ENCODE measurements around the gene ABHD6.
"Not testable (repeated sequence)": the region's sequence is repeated elsewhere in the genome, so short reads cannot be mapped to it uniquely, and the experiment has no call there.

Gene ABHD6

GRCh38 chr3:58210761-58211460 lies 26.7 kb upstream of the ABHD6 start, which contains the start of gene DNASE1L3:
Gene DNASE1L3 (minus strand): TSS chr3:58210972. CDS start chr3:58210906, 66 bp downstream.
- DNase-seq, result no peak

DNA sequence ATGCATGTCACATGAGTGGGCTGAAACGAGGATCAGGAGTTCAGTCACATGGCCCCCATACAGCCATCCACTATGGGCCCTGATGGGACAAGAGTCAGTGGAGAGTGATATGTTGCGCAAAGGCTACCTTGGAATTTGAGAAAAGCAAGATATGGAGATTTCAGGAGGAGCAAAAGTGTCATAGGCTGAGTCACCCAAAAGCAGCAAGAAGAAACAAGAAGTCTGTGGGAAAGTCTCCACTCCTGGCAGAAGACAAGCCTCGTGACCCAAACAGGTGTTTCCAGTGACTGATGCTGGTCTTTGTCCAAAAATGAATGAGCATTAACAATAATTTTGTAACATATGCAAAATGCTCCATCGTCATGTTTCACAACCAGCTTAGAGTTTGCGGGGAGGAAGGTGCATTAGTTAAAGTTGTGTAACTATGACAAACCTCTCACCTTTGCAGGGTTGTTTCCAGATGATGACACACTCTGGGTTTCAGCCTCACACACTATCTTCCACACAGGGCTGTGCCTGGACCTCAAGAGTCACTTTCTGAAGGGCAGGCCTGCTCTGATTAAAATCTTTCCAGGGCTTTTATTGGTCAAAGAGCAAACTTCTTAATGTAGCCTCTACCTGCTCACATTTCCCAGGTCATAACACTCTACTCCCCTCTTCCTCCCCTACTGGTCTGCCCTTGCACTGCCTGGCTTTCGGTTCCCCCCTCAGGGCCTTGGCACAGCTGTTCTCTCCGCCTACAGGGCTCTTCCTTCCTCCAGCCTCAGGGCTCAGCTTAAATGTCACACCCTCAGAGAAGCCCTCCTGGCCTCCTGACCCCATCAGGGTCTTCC lies 22.9 kb upstream of the ABHD6 start:
- DNase-seq, result peak; percentile 10

DNA sequence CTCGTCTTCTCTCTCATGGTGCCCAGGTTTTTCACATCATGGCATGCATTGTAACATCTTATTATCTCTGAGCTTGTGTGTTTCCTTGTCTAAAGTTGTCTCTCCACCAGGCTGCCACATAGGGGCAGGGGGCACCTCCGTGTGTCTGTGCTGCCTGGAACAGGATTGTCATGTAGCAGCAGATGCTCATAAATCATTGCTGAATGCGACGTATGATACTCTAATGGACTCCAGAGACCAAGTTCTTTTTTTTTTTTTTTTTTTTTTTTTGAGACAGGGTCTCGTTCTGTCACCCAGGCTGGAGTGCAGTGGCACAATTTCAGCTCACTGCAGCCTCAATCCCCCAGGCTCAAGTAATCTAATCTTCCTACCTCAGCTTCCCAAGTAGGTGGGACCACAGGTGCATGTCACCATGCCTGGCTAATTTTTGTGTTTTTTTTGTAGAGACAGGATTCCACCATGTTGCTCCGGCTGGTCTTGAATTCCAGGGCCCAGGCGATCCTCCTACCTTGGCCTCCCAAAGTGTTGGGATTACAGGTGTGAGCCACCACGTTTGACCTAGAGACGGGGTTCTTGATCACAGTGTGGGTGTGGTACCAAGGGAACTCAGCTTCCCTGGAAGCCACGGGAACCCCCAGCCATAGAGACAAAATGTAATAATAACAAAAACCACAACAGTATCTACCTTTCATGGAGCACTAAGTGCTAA lies 22.1 kb upstream of the ABHD6 start:
- no peak for DNase-seq

DNA sequence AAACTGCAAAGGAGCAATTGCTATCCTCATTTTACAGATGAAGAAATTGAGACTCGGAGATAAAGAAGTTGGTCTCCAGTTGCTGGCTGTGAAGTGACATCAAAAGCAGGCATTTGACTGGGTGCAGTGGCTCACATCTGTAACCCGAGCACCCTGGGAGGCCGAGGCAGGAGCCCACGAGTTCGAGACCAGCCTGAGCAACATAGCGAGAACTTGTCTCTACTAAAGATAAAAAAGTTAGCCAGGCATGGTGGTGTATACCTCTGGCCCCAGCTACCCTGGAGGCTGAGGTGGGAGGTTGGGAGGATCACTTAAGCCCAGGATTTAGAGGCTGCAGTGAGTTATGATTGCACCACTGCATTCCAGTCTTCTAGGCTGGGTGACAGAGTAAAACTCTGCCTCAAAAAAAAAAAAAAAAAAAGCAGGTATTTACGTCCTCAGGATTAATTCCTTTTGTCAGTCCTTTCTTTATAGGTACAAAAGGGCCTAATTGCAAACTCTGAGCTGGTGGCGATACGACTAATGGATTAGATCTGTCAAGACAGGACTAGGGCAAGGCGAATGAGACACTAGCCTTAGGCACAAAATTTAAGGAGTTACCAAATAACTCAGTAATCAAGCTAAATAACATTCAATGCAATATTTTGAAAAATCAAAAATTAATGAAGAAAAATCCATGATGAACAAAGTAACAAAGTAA lies 20.9 kb upstream of the ABHD6 start:
- no peak for DNase-seq

GRCh38 chr3:58217209-58217811 lies 20.3 kb upstream of the ABHD6 start:
- peak; percentile 59 for DNase-seq

- no peak for DNase-seq
These were observed 18.7 kb upstream of the ABHD6 start for GRCh38 chr3:58218904-58219303.

- no peak for DNase-seq
These were observed 15.3 kb upstream of the ABHD6 start for GRCh38 chr3:58222161-58222724.

GRCh38 chr3:58223855-58224254 lies 13.7 kb upstream of the ABHD6 start:
- no peak for DNase-seq

- DNase-seq, result not testable (repeated sequence)
These were observed 9.7 kb upstream of the ABHD6 start for GRCh38 chr3:58227933-58228332.

DNA sequence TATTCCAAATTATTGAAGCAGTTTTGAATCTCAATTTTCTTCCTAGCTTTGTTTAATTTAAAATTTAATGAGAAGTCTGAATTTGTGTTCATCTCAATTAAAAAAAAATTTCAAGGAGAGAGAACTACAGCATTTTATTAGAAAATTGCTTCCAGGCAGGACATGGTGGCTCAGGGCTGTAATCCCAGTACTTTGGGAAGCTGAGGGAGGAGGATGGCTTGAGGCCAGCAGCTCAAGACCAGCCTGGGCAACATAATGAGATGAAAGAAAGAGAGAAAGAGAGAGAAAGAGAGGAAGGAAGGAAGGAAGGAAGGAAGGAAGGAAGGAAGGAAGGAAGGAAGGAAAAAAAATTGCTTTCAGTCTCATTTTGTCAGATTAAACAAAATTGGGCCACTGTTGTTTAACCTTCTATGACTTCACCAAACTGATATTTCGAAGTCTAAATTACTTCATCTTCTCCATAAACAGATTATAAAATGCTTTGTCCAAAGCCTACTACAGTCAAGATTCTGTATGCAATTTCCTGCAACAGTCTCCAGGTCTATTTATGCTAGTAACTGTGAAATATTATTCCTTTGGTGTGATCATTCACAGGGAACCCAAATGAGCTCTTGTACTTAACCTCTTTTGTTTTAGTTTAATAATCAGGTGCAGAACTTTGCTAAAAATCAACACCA lies 6.6 kb upstream of the ABHD6 start:
- DNase-seq, result no peak

GRCh38 chr3:58231666-58232065 lies 5.9 kb upstream of the ABHD6 start:
- peak; percentile 15 for DNase-seq

- peak; percentile 36 for DNase-seq
These were observed 3.1 kb upstream of the ABHD6 start for GRCh38 chr3:58234516-58234931.

DNA sequence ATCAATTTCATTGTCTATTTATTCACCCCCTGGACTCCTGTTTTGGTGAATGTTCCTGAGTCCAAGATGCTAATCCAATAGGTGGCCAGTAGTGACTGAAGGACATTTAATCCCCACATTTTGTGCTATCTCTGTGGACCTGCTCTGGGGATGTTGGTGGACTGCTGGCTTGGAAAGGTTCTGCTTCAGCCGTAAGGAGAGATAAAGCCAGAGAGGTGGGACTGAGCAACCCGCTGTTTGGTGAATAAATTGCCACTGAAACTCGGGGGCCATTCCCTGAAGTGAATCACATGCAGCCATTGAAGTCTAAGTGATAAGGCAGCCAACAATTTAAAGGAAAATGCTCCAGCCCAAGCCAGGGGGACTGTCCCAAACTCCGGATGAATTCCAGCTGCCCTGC lies 1.6 kb upstream of the ABHD6 start:
- DNase-seq, result no peak

DNA sequence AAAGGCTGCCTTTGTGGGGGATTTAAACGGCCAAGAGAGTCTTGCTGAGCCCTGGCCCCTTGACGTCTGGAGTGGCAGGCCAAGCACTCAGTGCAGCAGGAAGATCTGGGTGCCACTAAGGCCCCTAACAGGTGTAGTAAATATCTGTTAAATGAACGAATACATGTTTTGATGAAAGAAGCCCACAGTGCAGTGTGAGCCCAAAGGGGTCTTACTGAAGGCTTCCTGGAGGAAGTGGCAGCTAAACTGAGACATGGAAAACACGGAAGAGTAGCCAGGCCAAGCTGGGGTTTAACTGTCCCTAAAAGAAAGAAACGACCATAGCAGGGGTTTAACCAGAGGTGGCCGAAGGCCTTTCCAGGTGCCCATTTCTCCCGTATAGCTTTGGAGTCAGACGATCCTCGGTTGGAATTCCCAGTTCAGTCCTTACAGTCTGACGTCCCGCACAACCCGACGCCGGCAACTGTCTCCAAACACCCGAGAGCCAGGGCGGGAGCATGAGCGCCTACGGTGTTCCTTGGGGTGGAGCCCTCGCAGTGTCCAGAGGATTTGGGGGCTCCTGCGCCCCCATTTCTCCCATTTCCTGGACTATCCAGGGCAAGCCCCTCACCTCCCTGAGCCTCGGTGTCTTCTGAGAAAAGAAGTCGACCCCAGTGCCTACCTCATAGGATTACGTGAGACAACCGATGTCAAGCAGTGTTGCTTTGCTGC lies 910 bp upstream of the ABHD6 start:
- DNase-seq, result no peak

DNA sequence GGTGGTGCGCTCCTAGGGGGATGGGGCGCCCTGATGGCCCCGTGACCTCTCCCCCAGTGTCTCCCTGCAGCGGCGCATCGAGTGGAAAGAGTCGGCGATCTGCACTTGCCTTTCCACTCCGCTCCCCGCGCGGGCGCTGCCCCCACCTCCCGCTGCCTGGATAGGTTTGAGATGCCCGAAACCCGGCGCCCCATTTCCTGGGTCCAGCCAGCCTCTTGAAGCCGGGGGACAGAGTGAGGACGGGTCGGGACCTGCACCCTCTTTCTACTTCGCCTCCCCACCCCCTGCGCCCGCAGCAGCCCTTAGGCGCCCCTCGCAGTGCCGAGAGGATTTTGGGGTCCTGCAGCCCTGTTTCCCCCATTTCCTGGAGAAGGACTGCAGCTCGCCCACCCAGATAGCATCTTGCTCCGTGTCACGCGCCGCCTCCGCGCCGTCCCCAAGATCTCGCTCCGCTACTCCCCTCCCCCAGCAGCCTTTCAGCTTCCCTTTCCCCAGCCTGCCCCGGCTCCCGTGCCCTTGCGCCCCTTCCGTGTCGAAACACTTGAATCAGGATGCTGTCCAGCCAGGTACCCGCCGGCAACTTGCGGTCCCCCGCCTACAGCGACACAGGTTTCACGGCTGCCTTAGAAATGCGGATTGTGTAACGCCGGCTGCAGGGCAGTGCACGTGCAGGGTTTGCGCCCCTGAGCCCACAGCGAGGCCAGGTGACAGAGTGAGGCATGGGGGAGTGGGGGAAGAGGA lies 519 bp downstream of the ABHD6 start:
- no peak for DNase-seq

GRCh38 chr3:58238830-58239229 lies 1.2 kb downstream of the ABHD6 start:
- no peak for DNase-seq

DNA sequence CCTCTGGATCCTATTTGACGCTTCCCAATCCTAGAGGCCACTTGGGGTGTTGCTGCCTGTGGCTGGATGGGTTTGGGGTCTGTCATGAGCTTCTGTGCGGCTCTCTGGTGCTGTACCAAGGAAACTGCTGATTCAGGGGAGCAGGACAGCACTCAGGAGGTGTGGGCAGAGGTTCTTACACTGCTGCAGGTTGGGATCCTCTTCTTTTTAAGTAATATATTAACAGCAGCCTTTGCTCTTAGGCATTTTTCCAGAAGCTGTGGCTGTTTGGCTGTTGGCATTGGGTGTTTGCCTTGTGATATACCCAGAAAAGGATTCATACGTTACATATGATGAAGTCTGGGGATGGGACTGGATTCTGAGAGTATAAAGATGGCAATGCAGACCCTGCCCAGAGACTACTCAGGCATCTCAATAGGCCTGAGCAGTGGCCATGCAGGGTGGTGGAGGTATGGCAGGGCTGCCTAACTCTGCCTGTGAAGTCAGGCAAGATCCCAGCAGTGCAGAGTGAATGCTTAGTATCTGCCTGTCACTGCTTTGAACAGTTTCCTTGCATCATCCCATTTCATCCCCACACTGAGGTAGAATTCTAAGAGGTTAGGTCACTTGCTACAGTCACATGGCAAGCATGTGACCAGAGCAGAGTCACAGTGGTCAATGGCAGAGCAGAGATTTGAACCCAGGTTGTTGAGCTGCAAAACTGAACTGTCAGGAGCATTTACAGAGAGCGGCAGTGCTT lies 3.9 kb downstream of the ABHD6 start:
- no peak for DNase-seq

GRCh38 chr3:58242340-58242739 lies 4.7 kb downstream of the ABHD6 start:
- no peak for DNase-seq

DNA sequence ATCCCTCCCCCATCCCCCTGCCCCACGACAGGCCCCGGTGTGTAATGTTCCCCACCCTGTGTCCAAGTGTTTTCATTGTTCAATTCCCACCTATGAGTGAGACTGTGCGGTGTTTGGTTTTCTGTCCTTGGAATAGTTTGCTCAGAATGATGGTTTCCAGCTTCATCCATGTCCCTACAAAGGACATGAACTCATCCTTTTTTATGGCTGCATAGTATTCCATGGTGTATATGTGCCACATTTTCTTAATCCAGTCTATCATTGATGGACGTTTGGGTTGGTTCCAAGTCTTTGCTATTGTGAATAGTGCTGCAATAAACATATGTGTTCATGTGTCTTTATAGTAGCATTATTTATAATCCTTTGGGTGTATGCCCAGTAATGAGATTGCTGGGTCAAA lies 5.3 kb downstream of the ABHD6 start:
- not testable (repeated sequence) for DNase-seq

Data from fibroblast of skin of scalp (primary cell).